Activated T-helper 2 cell treated with anti-CD3 and anti-CD28 coated beads, Interferon-gamma antibody, Interleukin-2, Interleukin-4, amounts not matched to agents 10 μg/mL and 5 μg/mL and 100 μg/mL, durations not matched to agents 14 hours and 24 hours and 36 hours (primary cell): ENCODE results near the gene RMRP. TPM values are rescaled to one million over a fixed set of nuclear protein-coding genes. Genes with fewer than 3 reads are reported as not detected.

Source experiments
- DNase-seq: peaks from one replicate; pipeline ENCODE4 v3.0.0; 2021; ENCODE audit warnings: low spot score
- H3K27ac Mint-ChIP-seq: one replicate; pipeline ENCODE4 v1.8.0; 2021; ENCODE audit warnings: mixed read lengths
- H3K27me3 Mint-ChIP-seq: one replicate; pipeline ENCODE4 v1.8.0; 2021; ENCODE audit warnings: low read depth, mixed read lengths
- H3K36me3 Mint-ChIP-seq: one replicate; pipeline ENCODE4 v1.8.0; 2021; ENCODE audit warnings: low read depth, mixed read lengths
- H3K4me1 Mint-ChIP-seq: one replicate; pipeline ENCODE4 v1.8.0; 2021; ENCODE audit warnings: low read depth, mixed read lengths
- H3K4me3 Mint-ChIP-seq: one replicate; pipeline ENCODE4 v1.8.0; 2021; ENCODE audit warnings: low read depth, mild to moderate bottlenecking, moderate library complexity, mixed read lengths
- H3K9me3 Mint-ChIP-seq: one replicate; pipeline ENCODE4 v1.8.0; 2021; ENCODE audit warnings: mixed read lengths
- intact Hi-C: fragments of 100-400 bp; cut with micrococcal nuclease; formaldehyde crosslinking; loops from one replicate; pipeline ENCODE4 v1.15.1; 2023
- total RNA-seq: library from RNA; stranded (reverse); gene quantifications from 2 replicates; pipeline ENCODE4 v1.2.3, GENCODE V29; 2022

The RMRP gene
- total RNA-seq = 5,290 and 6,583 TPM in 2 replicates

- H3K27me3 Mint-ChIP-seq = peaks cover 3% of the 10 kb centered on the region
- peak; percentile 87 for DNase-seq
- no peaks in the 10 kb centered on the region for H3K9me3 Mint-ChIP-seq
- peak within 1 kb of the TSS; percentile 85 for H3K4me3 Mint-ChIP-seq
- H3K36me3 Mint-ChIP-seq = peaks cover 30% of the 10 kb centered on the region
- H3K27ac Mint-ChIP-seq = peak within 1 kb of the TSS; percentile 98
- H3K4me1 Mint-ChIP-seq = peaks cover 55% of the 10 kb centered on the region
- intact Hi-C loops = loop anchor here (1.0 kb wide), 3 partner anchors 8 to 75 kb away; partner anchors contain the start of genes CREB3 and TLN1
These were observed at the start of gene RMRP for GRCh38 chr9:35657546-35658136. RMRP (minus strand) TSS chr9:35658019.

- no peaks in the 10 kb centered on the region for H3K9me3 Mint-ChIP-seq
- H3K27me3 Mint-ChIP-seq = no peaks in the 10 kb centered on the region
- H3K4me1 Mint-ChIP-seq = no peaks in the 10 kb centered on the region
- intact Hi-C loops = no loop called here
- peaks cover 85% of the 10 kb centered on the region for H3K36me3 Mint-ChIP-seq
- H3K27ac Mint-ChIP-seq = no peak overlapping the region
- no peak overlapping the region for H3K4me3 Mint-ChIP-seq
- no peak for DNase-seq
These were observed 49.1 kb upstream of the RMRP start for GRCh38 chr9:35706951-35707350.

- intact Hi-C loops = no loop called here
- H3K4me3 Mint-ChIP-seq = no peak overlapping the region
- peaks cover 75% of the 10 kb centered on the region for H3K36me3 Mint-ChIP-seq
- no peak for DNase-seq
- no peaks in the 10 kb centered on the region for H3K9me3 Mint-ChIP-seq
- no peak overlapping the region for H3K27ac Mint-ChIP-seq
- H3K27me3 Mint-ChIP-seq = no peaks in the 10 kb centered on the region
- H3K4me1 Mint-ChIP-seq = no peaks in the 10 kb centered on the region
These were observed 48.1 kb upstream of the RMRP start for GRCh38 chr9:35705836-35706430.

DNA sequence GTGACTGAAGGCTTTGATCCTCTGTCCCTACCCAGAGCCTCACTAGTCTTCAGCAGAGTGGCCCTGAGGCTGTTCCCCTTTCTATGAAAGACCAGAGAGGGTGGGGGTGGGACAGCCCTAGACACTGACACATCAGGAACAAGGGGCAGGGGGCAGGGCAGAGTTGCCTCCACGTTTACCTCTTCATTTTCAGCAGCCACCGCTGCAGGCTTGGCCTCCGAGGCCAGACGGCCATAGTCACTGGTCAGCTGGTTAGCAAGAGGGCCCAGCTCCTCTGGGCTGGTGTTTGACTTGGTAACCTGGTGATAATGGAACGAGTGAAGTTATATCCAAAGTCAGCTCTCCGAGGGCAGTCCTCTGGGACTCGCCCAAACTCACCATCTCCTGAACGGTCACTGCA is 47.6 kb upstream of the RMRP start:
- Mint-ChIP-seq H3K36me3 (peaks cover 69% of the 10 kb centered on the region), H3K4me1 (no peaks in the 10 kb centered on the region), H3K27me3 (no peaks in the 10 kb centered on the region), H3K27ac (no peak overlapping the region), H3K9me3 (no peaks in the 10 kb centered on the region), H3K4me3 (no peak overlapping the region)
- intact Hi-C loops = no loop called here
- no peak for DNase-seq

GRCh38 chr9:35703906-35704672 is 46.3 kb upstream of the RMRP start:
- DNase-seq = no peak
- H3K4me1 Mint-ChIP-seq = no peaks in the 10 kb centered on the region
- H3K27ac Mint-ChIP-seq = no peak overlapping the region
- H3K4me3 Mint-ChIP-seq = no peak overlapping the region
- H3K27me3 Mint-ChIP-seq = no peaks in the 10 kb centered on the region
- intact Hi-C loops = no loop called here
- H3K9me3 Mint-ChIP-seq = no peaks in the 10 kb centered on the region
- H3K36me3 Mint-ChIP-seq = peaks cover 63% of the 10 kb centered on the region

- Mint-ChIP-seq H3K9me3 (no peaks in the 10 kb centered on the region), H3K27ac (no peak overlapping the region), H3K27me3 (no peaks in the 10 kb centered on the region), H3K4me1 (no peaks in the 10 kb centered on the region), H3K4me3 (no peak overlapping the region), H3K36me3 (peaks cover 53% of the 10 kb centered on the region)
- no peak for DNase-seq
- intact Hi-C loops = no loop called here
These were observed 44.9 kb upstream of the RMRP start for GRCh38 chr9:35702696-35703095.

- Mint-ChIP-seq H3K9me3 (no peaks in the 10 kb centered on the region), H3K4me3 (no peak overlapping the region), H3K27ac (no peak overlapping the region), H3K36me3 (peaks cover 51% of the 10 kb centered on the region), H3K4me1 (peaks cover 2% of the 10 kb centered on the region), H3K27me3 (no peaks in the 10 kb centered on the region)
- intact Hi-C loops = no loop called here
- no peak for DNase-seq
These were observed 43.1 kb upstream of the RMRP start for GRCh38 chr9:35700942-35701341.

GRCh38 chr9:35700031-35700430 is 42.2 kb upstream of the RMRP start:
- Mint-ChIP-seq H3K27me3 (no peaks in the 10 kb centered on the region), H3K9me3 (no peaks in the 10 kb centered on the region), H3K27ac (no peak overlapping the region), H3K4me3 (no peak overlapping the region), H3K36me3 (peaks cover 47% of the 10 kb centered on the region), H3K4me1 (peaks cover 2% of the 10 kb centered on the region)
- intact Hi-C loops = no loop called here
- no peak for DNase-seq

DNA sequence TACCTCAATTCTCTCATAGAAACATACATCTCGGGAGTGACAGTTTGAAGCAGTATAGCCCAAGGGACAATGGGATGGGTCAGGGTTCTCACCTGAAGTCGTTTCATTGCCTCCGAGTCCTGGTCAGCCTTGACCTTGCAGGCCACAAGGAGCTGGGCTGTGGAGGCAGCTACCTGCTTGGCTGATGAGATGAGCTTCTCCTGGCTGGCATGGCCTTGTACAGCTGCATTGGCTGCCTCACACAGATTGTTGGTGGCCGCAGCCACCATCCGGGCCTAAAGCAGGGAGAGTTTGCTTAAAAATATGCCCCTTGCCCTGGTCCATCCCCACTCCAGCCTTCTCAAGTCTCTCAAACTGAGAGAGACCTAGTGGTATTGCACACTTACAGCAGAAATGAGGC is 40.4 kb upstream of the RMRP start:
- intact Hi-C loops = no loop called here
- H3K9me3 Mint-ChIP-seq = no peaks in the 10 kb centered on the region

GRCh38 chr9:35697486-35697885 is 39.7 kb upstream of the RMRP start:
- H3K9me3 Mint-ChIP-seq = no peaks in the 10 kb centered on the region
- no peak overlapping the region for H3K27ac Mint-ChIP-seq
- DNase-seq = no peak
- peaks cover 23% of the 10 kb centered on the region for H3K36me3 Mint-ChIP-seq
- intact Hi-C loops = loop anchor here (2.0 kb wide), 1 partner anchor 51 kb away; no protein-coding TSS in a partner anchor
- peaks cover 2% of the 10 kb centered on the region for H3K4me1 Mint-ChIP-seq
- no peak overlapping the region for H3K4me3 Mint-ChIP-seq
- no peaks in the 10 kb centered on the region for H3K27me3 Mint-ChIP-seq

More for the DNA sequence above, 40.4 kb upstream of the RMRP start:
- H3K4me3 Mint-ChIP-seq = no peak overlapping the region
- DNase-seq = no peak
- H3K27ac Mint-ChIP-seq = no peak overlapping the region
- peaks cover 2% of the 10 kb centered on the region for H3K4me1 Mint-ChIP-seq
- H3K36me3 Mint-ChIP-seq = peaks cover 30% of the 10 kb centered on the region
- H3K27me3 Mint-ChIP-seq = no peaks in the 10 kb centered on the region

GRCh38 chr9:35696520-35697215 is 38.8 kb upstream of the RMRP start:
- Mint-ChIP-seq H3K27ac (no peak overlapping the region), H3K27me3 (no peaks in the 10 kb centered on the region), H3K4me1 (peaks cover 2% of the 10 kb centered on the region), H3K9me3 (no peaks in the 10 kb centered on the region), H3K4me3 (no peak overlapping the region), H3K36me3 (peaks cover 22% of the 10 kb centered on the region)
- intact Hi-C loops = loop anchor here (2.0 kb wide), 1 partner anchor 50 kb away; no protein-coding TSS in a partner anchor
- peak; percentile 40 for DNase-seq

GRCh38 chr9:35695943-35696401 is 38.2 kb upstream of the RMRP start:
- H3K4me3 Mint-ChIP-seq = no peak overlapping the region

More at GRCh38 chr9:35695943-35696401, 38.2 kb upstream of the RMRP start:
- no peak overlapping the region for H3K27ac Mint-ChIP-seq
- no peaks in the 10 kb centered on the region for H3K27me3 Mint-ChIP-seq
- no peaks in the 10 kb centered on the region for H3K9me3 Mint-ChIP-seq
- peaks cover 22% of the 10 kb centered on the region for H3K36me3 Mint-ChIP-seq
- intact Hi-C loops = loop anchor here (2.0 kb wide), 1 partner anchor 49 kb away; no protein-coding TSS in a partner anchor
- peaks cover 2% of the 10 kb centered on the region for H3K4me1 Mint-ChIP-seq
- no peak for DNase-seq
